ENCODE results near the gene OR7G2.
"Not testable (repeated sequence)": the region's sequence is repeated elsewhere in the genome, so short reads cannot be mapped to it uniquely, and the experiment has no call there.

The OR7G2 gene

DNA sequence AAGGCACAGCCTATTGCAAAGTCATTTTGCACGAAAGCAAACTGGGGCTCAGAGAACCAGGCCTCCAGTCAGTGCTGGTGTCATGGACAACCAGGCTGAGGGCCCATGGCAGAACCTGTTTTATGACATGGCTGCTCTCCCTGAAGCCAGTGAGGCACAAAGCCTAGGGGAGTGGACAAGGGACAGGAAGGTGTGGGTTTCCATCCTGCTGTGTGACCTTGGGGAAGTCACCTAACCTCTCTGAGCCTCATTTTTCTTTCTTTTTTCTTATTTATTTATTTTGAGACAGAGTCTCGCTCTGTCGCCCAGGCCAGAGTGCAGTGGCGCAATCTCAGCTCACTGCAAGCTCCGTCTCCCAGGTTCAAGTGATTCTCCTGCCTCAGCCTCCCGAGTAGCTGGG is 35.6 kb downstream of the OR7G2 start:
- not testable (repeated sequence) for DNase-seq

- no peak for DNase-seq
These were observed 37.2 kb downstream of the OR7G2 start for GRCh38 chr19:9070066-9070465.

- DNase-seq: no peak
These were observed 41.7 kb downstream of the OR7G2 start for GRCh38 chr19:9065457-9066014.

DNA sequence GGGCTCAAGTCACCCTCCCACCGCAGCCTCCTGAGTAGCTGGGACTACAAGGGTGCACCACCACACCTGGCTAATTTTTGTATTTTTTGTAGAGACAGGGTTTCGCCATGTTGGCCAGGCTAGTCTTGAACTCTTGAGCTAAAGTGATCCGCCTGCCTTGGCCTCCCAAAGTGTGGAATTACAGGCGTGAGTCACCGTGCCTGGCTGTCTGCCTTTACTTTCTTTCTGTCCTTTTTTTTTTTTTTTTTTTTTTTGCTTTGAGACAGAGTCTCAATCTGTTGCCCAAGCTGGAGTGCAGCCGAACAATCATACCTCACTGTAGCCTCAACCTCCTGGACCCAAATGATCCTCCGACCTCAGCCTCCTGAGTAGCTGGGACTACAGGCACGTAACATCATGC is 45.4 kb downstream of the OR7G2 start:
- no peak for DNase-seq

GRCh38 chr19:9060564-9061340 is 46.5 kb downstream of the OR7G2 start:
- no peak for DNase-seq

- DNase-seq: no peak
These were observed 48.2 kb downstream of the OR7G2 start for GRCh38 chr19:9058905-9059667.

GRCh38 chr19:9057505-9058258 is 49.6 kb downstream of the OR7G2 start:
- no peak for DNase-seq

DNA sequence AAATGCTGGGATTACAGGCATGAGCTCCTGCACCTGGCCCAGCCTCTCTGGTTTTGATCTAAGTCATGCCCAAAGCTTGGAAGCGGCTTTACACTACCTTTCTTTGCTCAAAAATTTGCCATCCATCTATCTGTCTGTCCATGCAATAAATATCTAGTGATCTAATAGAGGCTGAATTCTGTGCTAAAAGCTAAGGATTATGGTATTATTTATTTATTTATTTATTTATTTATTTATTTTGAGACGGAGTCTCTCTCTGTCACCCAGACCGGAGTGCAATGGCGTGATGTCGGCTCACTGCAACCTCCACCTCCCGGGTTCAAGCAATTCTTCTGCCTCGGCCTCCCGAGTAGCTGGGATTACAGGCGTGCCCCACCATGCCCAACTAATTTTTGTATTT is 51.1 kb downstream of the OR7G2 start:
- not testable (repeated sequence) for DNase-seq

GRCh38 chr19:9054765-9055164 is 52.5 kb downstream of the OR7G2 start:
- DNase-seq: no peak

DNA sequence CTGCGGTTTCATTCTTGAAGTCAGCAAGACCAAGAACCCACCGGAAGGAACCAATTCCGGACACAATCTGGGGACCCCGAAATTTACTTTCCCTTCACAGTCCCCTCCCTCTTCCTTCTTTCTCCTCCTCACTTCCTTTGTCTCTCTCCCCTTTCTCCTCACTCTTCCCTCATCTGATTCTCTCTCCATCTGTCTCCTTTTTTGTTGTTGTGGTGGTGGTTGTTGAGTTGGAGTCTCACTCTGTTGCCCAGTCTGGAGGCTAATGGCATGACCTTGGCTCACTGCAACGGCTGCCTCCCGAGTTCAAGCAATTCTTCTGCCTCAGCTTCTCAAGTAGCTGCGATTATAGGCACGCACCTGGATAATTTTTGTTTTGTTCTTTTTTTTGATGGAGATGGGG is 53.1 kb downstream of the OR7G2 start:
- DNase-seq: no peak

GRCh38 chr19:9053674-9054073 is 53.6 kb downstream of the OR7G2 start:
- not testable (repeated sequence) for DNase-seq

GRCh38 chr19:9052894-9053293 is 54.4 kb downstream of the OR7G2 start:
- no peak for DNase-seq
